GM23338 (cell line): ENCODE results near the gene HTR7.

Source experiments
- CTCF ChIP-seq, 2 experiments: fragments of 200-600 bp in 1 of 2; sonication (generic) in 1 of 2; conservative IDR thresholded peaks; 2 replicates each; pipeline versions ENCODE4 v1.5.1 to v1.6.1; 2016 to 2017; ENCODE audit warnings: antibody characterized with exemption in 2 of 2, low read depth in 2 of 2, mild to moderate bottlenecking in 2 of 2, moderate library complexity in 1 of 2
- REST ChIP-seq: IDR thresholded peaks from one replicate; pipeline ENCODE4 v1.6.1; 2018; ENCODE audit warnings: antibody characterized with exemption; ENCODE audit not compliant: unreplicated experiment

GRCh38 chr10:90806677-90807076, 51.2 kb downstream of the HTR7 start:
- TF ChIP-seq CTCF (conservative IDR thresholded peaks at IDR 0.05; ENCODE audit: low read depth in 2 of 2) (no peak), REST (no peak)
